GM21390 (cell line): ENCODE data around the gene PCSK5.

Experiments
- ATAC-seq: cut with Tn5 transposase; IDR thresholded peaks from one replicate; pipeline ENCODE4 v1.9.1; 2021; ENCODE audit not compliant: unreplicated experiment

PCSK5 gene

GRCh38 chr9:76373784-76374474 is 483.5 kb downstream of the PCSK5 start:
- no peak for ATAC-seq

GRCh38 chr9:76374783-76375559 is 484.5 kb downstream of the PCSK5 start:
- ATAC-seq, result no peak

- no peak for ATAC-seq
Measured at GRCh38 chr9:76377791-76378190, 487.3 kb downstream of the PCSK5 start.

GRCh38 chr9:76378367-76379073 is 488.0 kb downstream of the PCSK5 start:
- ATAC-seq, result no peak

- ATAC-seq, result no peak
Measured at GRCh38 chr9:76379494-76379893, 489.0 kb downstream of the PCSK5 start.

GRCh38 chr9:76390656-76391055 is 500.2 kb downstream of the PCSK5 start:
- ATAC-seq, result no peak

GRCh38 chr9:76394195-76394959 is 503.9 kb downstream of the PCSK5 start, which contains the start of gene RFK:
Gene RFK, minus strand, starts transcription at chr9:76394426. Its CDS starts 255 bp downstream, at chr9:76394171.
- peak; percentile 71 for ATAC-seq

- ATAC-seq, result peak; percentile 53
Measured at GRCh38 chr9:76394960-76395252, 504.4 kb downstream of the PCSK5 start.

- no peak for ATAC-seq
Measured at GRCh38 chr9:76395381-76395780, 504.9 kb downstream of the PCSK5 start.

- ATAC-seq, result no peak
Measured at GRCh38 chr9:76396144-76396543, 505.7 kb downstream of the PCSK5 start.

GRCh38 chr9:76396597-76396996 is 506.1 kb downstream of the PCSK5 start:
- ATAC-seq, result no peak

- ATAC-seq, result no peak
Measured at GRCh38 chr9:76399856-76400255, 509.4 kb downstream of the PCSK5 start.

GRCh38 chr9:76400534-76401096 is 510.1 kb downstream of the PCSK5 start:
- ATAC-seq, result no peak

GRCh38 chr9:76401176-76401575 is 510.7 kb downstream of the PCSK5 start:
- no peak for ATAC-seq

- ATAC-seq, result no peak
Measured at GRCh38 chr9:76401580-76402354, 511.3 kb downstream of the PCSK5 start.

GRCh38 chr9:76403352-76403751 is 512.9 kb downstream of the PCSK5 start:
- peak; percentile 82 for ATAC-seq

GRCh38 chr9:76404401-76404800 is 513.9 kb downstream of the PCSK5 start:
- ATAC-seq, result no peak

GRCh38 chr9:76405340-76405739 is 514.9 kb downstream of the PCSK5 start:
- no peak for ATAC-seq

GRCh38 chr9:76405868-76406267 is 515.4 kb downstream of the PCSK5 start:
- no peak for ATAC-seq
